SK-N-MC (cell line): ENCODE data around the gene BTRC.

Source experiments
- EZH2 ChIP-seq: fragments of 200-600 bp; sonication (generic); IDR thresholded peaks from one replicate; pipeline ENCODE4 v1.6.1; 2017; ENCODE audit warnings: antibody characterized with exemption
- POLR2AphosphoS5 ChIP-seq: IDR thresholded peaks from 2 replicates; pipeline ENCODE4 v1.6.1; 2012; ENCODE audit warnings: mild to moderate bottlenecking, low read depth, low read length, borderline replicate concordance

GRCh38 chr10:101311185-101312066, 42.5 kb upstream of the BTRC start:
- no peak for TF ChIP-seq POLR2AphosphoS5
- TF ChIP-seq EZH2, result no peak
